ENCODE results near the gene UBAP2.

UBAP2 gene, protein sequence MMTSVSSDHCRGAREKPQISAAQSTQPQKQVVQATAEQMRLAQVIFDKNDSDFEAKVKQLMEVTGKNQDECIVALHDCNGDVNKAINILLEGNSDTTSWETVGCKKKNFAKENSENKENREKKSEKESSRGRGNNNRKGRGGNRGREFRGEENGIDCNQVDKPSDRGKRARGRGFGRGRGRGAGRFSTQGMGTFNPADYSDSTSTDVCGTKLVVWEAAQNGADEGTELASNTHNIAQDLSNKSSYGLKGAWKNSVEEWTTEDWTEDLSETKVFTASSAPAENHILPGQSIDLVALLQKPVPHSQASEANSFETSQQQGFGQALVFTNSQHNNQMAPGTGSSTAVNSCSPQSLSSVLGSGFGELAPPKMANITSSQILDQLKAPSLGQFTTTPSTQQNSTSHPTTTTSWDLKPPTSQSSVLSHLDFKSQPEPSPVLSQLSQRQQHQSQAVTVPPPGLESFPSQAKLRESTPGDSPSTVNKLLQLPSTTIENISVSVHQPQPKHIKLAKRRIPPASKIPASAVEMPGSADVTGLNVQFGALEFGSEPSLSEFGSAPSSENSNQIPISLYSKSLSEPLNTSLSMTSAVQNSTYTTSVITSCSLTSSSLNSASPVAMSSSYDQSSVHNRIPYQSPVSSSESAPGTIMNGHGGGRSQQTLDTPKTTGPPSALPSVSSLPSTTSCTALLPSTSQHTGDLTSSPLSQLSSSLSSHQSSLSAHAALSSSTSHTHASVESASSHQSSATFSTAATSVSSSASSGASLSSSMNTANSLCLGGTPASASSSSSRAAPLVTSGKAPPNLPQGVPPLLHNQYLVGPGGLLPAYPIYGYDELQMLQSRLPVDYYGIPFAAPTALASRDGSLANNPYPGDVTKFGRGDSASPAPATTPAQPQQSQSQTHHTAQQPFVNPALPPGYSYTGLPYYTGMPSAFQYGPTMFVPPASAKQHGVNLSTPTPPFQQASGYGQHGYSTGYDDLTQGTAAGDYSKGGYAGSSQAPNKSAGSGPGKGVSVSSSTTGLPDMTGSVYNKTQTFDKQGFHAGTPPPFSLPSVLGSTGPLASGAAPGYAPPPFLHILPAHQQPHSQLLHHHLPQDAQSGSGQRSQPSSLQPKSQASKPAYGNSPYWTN

DNA sequence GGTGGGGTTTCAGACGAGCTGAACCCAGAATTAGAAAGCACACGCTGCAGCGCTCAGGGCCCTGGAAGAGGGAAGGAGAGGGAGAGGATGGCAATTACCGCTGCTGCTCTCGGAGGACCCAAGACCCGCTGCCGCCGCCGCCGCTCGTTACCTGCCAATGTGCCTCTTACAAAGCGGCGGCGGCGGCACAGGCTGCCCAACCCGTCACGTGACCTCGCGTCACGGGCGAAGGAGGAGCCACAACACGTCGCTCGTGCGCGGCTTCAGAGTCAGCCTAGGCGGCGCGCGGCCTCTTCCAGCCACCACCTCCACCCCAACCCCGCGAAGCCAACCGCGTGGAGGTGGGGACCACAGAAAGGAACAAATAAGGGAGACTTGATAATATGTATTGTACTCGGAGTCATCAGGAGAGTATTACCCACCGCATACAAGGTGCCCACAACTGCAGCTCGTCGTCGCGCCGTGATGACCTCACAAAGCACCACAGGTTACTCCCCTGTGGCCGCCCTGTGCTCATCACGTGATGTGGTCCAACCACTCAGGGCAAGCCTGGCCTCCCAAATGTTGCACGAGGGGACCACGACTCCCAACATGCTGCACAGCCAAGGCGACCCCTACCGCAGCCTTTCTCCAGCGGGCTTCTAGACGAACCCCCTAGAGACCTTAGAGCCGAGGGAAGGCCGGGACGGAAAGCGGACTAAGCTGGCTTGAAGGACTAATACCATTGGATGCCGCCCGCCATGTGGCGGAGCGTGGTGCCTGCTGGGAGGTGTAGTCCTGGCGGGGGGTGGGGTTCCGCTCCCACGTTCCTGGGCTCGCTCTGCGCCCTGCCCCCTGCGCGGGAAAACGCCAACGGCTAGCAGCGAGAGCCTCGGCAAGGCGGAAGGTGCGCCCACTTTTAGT lies at the start of gene UBAP2:
UBAP2 (minus strand) TSS at position 161 of the 903 bp plus-strand sequence. CDS start 31,739 bp downstream, outside the sequence.
- DNase-seq (ENCODE audit: low read depth), result peak; percentile 93

DNA sequence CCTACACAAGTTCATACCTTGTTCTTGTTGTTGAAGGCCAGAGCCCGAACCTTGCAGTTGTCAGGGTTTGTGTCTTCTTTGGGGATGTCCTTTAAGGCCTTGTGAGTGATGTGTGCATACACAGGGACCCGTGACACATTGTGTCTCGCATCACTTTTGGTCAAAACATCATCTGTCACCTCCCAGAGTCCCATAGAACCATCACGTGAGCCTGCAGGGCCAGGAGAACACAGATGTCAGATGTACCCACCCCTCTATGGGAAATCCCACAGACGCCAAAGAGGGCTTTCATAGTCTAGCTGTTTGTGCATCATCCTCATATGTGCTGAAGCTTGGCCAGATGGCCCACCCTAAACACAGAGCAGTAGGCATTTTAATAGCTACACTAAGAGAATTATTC lies 49.6 kb upstream of the UBAP2 start:
- no peak for DNase-seq (ENCODE audit: low read depth)

DNA sequence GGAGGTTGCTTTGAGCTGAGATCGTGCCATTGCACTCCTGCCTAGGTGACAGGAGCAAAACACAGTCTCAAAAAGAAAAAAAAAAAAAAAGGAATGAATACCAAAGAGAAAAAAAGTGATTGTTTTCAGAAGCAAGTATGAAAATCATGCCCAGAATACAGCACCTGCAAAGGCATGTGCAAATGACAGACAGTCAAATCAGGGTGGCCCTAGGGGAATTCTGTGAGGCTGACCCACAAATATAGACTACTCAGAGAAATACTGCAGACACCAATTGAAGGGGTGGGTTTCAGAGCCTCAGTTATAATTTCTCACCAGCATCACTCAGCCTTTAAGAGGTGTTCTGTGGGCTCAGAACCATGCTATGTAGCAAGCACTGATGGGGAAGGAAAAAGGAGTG lies 49.2 kb upstream of the UBAP2 start:
- DNase-seq (ENCODE audit: low read depth), result no peak

DNA sequence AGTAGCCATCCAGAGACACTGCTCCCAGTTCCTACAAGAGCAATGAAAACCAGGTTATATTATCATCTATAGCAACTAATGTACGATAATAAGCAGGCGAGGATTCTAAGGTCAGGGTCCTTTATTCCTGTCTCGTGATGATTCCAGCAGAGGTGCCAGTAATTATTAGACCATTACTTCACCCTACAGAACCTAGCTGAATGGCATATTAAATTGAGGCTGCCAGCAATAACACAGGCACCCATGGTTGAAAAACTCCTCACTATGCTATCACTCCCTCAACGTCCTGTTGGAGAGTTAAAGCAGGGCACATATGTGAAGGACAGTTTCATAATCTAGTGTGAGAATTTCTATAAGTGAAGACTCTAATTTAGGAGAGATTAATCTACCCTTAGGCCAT lies 48.1 kb upstream of the UBAP2 start:
- no peak for DNase-seq (ENCODE audit: low read depth)

DNA sequence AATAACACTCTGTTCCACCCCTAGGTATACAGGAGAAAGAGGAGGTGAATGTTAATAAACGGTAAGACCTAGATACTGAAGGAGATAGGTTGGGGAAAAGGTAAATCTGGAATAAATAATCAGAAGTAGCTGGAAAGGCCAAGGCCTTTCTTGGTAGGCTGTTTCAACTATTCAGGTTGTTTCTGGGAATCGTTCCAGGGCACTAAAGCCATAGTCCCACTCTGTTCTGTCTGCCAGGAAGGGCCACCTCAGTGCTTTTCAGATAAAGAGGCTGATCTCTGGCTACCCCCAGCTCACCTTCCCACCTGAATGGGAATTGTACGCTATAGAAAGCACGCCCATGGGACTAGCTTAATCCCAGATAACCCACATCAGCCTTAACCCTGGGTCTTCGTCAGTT lies 44.9 kb upstream of the UBAP2 start:
- no peak for DNase-seq (ENCODE audit: low read depth)

DNA sequence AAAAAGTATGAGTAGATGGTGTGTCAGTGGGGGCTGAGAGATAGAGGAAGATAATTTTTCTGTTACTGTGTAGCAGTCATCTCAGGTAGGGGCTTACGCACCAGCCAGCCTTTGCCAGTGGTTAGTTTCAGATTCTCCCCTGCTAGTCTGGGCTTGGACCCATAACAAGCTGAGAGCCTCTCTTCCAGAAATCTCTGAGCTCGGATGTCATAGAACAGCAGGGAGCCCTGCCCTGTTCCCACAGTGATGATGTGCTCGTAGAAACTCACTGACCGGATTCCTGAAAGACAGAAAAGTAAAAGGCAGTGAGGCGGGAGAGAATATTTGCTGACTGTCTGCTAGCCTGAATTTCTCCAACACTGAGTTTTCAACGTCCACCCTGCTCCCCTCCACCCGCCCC lies 40.6 kb upstream of the UBAP2 start:
- no peak for DNase-seq (ENCODE audit: low read depth)

DNA sequence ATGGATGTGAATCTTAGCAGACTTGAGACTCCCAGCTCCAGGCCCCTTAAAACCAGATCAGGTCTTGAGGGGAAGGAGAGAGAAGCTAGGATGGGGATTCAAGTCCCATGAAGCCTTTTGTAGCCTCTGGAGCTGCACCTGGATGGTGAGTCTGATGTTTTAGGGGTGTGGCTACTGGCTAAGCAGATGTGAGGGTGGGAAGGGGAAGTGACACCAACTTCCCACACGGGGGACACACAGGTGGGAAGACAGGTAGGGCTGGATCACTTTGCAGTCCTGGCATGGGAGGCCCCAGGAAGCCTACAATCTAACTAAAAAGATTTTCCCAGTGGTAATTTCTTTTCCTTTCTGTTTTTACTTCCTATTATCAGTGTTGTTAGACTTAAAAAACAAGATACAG lies 38.7 kb upstream of the UBAP2 start:
- DNase-seq (ENCODE audit: low read depth), result no peak

DNA sequence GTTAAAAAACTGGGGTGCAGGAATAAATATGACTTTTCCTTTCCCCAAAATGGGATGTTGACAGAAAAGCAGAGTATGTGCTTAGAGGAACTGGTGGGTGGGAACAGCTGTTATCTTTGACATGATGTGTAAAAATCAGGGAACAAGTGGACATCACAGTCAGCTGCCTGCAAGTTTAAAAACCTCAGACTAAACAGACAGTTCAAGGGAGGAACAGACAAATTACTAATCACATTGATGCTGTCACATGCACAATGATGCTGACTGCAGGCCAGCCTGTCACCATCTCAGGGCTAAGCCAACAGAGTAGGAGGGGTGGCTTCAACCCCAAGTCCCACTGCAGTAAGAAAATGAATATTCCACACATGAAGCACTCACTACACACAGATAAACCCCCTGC lies 38.2 kb upstream of the UBAP2 start:
- no peak for DNase-seq (ENCODE audit: low read depth)

DNA sequence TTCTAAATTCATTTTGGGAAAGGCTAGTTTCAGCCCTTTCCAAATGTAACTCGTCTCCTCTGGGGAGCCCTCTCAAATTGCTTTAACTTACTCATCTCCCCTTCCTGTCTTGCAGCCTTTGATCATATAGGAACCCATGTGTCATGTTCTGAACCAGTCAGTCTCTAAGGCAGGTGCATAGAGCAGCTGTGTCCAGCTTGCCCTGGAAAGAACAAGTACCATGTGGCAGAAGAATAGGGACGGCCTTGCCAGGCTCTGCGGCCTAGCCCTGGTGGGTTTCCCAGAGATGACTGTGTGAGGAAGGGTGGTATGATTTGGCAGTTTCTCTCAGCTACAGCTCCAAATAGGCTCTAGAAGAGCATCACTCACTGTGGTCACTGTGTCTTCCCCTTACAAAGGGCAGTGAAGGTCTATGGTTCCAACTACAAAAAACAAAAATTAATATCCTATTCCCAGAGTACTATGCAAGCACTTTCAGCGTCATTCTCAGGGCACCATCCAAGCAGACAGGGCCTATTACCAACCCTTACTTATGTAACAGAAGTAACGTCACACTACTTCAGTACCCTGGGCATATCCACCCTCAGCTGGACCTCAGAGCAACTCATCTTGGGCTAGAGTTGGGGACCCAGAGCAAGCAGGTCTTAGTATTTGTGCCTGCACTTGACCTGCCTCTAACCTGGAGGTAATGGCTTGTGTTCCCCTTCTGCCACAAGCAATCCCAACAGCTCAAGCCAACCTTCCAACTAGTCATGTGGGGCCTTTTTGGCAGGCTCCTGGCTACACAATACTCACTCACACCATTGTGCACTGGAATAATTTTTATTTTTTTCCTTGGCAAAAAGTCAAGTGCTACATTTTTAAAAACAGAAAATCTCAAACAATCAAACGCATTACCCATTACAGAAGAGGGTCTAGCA lies 37.2 kb upstream of the UBAP2 start:
- no peak for DNase-seq (ENCODE audit: low read depth)

DNA sequence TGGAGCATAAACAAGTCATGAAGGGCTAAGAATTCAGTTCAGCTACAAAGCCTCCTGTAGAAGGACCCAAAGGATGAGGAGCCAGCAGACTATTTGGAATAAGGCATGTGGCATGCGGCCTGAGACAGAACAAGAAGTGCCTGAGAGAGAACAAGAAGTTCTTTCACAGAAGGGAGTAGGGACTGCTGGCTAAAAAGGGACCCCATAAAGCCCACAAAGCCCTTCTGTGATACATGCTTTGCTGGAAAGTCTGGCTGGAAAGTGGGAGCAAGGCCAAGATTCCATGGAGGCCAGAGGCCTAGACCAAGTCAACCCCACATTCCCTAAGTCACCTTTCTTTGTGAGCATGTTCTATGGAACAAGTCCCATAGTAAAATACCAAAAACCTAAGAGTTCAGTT lies 35.9 kb upstream of the UBAP2 start:
- DNase-seq (ENCODE audit: low read depth), result no peak

DNA sequence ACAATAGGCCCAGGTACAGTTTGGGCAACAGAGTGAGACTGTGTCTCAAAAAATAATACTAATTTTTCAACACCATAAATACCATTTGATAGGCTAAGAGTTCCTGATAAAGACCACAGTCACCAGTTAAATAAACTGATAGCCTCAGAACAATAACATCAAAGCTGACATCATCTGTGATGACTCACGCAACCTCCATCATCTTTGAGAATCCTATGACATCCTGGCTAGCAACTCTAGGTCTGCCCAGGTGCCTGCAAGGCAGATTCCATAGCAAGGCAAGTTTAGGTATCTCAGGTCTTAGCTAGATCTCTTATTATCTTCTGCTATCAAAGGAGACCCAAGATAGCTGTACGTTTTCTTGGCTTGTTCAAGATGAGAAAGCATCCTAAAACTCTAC lies 30.5 kb upstream of the UBAP2 start:
- no peak for DNase-seq (ENCODE audit: low read depth)

DNA sequence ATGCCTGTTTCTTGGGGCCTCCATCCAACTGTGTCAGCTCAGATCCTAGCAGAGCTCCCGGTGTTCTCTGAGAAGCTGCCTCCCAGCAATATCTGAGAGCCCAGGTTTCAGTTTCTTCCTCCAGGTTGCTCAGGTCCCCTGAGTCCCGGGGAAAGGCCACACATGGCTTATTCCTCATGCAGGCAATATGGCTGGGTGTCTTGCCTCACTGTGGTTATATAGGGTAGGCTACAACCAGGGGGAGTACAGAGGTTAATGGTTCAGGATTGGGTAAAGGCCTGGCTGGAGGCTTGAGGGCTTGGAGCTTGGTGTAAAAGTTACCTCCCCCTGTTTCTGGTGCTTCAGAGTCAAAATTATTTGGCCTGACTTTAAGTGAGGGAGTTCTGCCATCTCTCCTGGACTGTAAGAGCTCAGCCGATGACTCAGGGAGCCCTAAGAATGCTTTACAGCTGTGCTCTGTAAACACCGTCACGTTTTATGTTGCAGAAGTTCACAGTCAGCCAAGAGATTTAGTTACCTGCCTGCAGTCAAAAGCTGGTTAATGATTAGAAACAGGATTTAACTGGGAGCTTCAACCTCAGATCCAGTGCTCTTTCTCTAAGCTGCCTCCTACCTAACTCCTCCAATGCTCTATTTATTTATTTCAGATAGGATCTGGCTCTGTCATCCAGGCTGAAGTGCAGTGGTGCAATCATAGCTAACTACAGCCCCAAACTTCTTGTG lies 24.3 kb upstream of the UBAP2 start:
- DNase-seq (ENCODE audit: low read depth), result no peak

DNA sequence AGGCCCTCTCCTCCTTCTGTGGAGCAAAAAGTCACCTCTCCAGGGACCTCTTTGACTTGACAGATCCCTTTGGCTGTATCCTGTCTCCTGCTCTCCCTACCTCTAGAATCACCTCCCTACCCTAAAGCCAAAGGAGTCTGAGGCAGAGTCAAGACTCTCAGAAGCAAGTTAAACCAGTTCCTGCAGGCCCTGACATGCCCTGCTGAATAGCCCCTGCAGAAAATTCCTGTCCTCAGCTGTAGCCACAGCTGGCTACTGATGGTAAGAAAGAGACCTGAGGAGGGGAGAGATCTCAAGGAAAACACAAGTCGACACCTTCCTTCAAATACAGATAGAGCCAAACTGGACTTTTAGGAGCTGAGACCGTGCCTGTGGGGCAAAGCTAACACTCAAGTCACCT lies 23.7 kb upstream of the UBAP2 start:
- no peak for DNase-seq (ENCODE audit: low read depth)

DNA sequence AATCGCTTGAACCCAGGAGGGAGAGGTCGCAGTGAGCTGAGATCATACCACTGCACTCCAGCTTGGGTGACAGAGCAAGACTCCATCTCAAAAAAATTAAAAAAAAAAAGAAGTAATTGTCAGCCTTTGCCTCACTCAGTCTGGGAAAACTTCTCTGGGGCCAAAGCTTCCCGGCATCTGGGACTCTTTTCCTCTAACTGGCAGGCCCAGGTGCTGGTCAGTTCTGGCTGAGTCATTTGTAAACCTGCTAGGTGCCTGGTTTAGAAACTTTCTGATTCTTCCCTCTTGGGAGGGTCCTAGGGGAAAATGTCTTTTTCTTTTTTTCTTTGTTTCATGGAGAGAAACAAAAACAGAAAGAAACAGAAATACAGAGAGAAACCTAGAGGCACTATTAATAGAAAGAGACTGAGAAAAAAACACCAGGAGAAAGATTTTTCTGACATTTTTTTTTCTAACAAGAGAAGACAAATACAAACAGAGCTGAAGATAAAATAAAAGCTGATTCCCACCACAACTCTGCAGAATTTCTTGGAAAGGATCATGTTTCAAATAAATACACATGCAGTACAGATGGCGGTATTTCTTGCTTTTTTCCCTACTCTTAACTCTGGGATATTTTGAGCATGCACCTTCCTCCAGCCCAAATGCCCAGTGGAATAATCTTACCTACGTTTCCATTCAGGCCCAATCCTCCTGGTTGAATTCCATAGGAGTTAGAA lies 22.1 kb upstream of the UBAP2 start:
- DNase-seq (ENCODE audit: low read depth), result no peak

DNA sequence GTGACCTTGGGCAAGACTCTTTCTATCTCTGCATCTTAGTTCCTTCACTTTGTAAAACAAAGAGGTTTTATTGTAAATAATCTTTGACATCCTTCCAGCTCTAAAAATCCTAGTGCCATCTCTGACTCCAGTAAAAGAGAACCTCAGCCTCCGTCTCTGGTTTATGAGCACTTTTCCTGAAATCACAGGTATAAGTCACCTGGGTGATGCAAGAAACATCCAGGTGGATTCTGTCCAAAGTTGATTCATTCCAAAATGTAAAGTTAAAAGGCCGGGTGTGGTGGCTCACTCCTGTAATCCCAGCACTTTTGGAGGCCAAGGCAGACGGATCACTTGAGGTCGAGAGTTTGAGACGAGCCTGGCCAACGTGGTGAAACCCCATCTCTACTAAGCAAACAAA lies 21.1 kb upstream of the UBAP2 start:
- no peak for DNase-seq (ENCODE audit: low read depth)

DNA sequence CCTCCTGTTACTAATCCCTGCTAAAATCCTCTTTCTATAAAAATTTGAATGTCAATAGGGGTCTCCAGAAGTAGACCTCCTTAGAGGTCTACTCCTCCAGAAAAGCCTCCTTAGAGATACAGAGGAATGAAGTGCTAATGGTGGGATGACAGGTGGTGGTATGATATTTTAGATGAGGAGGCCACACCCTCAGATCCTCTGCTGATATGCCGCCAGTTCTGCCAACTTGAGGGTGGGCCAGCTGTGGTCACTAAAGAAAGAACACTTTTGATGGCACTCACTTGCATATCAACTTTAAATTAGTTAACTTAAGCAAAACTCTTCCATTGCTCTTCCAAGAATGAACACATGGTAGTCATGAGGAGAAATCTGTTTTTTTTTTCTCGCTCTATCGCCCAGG lies 16.9 kb upstream of the UBAP2 start:
- no peak for DNase-seq (ENCODE audit: low read depth)

DNA sequence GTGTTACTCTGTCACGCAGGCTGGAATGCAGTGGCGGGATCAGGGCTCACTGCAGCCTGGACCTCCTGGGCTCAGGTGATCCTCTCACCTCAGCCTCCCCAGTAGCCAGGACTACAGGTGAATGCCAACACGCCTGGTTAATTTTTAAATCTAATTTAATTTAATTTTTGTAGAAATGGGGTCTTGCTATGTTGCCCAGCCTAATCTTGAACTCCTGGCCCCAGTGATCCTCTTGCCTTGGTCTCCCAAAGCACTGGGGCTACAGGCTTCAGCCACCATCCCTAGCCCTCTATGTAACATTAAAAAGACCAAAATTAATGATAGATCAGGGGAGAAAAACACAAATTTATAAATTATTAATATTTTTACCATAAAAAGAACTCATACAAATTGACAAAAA lies 11.3 kb upstream of the UBAP2 start:
- no peak for DNase-seq (ENCODE audit: low read depth)

DNA sequence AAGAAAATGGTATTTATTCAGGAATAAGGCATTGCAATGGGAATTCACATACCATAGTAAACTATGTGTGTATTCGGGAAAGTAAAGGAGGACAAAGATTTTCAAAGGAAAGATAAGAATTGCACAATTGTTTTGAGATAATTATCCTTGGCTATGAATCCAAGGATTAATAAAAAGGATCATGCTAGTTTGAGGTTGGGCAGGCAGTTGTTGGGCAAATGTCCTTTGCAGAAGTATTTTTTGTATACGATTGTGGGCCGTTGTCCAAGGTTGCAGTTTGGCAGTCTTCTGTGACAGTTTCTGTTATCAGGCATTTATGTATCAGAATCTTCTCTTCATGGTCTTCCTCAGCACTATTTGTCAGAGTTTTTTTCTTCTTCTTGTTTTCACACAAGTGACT lies 10.6 kb upstream of the UBAP2 start:
- no peak for DNase-seq (ENCODE audit: low read depth)

DNA sequence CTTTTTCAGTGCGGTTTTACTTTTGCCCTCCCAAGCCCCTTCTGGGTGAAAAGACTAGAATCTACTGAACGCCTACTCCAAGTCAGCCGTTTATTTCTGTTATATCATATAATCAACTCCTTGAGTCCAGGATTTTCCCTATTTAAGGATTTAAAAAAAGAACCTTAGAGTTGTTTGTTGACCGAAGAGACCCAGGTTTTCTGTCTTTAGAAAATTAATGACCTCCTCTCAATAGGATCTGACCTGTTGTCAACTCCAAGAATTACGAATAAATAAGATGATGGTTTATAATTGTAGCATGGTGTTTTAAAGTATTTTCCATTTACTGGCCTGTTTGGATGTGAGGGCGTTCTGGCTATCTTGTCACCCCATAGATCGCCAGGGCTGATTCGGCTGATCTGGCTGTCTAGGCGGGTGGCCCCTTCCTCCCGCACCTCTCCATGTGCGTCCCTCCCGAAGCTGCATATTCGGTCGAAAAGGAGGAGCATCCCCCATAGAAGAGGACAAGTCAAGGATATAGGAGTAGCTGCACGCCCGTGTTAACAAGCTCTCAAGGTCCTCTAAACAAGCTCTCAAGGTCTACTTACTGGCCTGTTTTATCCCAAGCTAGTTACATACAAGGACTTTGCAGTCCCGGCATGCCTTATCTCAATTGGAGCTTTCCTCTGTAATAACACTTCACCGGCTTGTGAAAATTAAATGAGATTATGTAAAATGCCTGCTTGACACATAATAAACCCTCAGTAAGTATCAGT lies 1.1 kb upstream of the UBAP2 start:
- DNase-seq (ENCODE audit: low read depth), result no peak

All from T-helper 22 cell (primary cell).